GM12891 (cell line): ENCODE results near the gene ASB12.

Source experiments
- PAX5 ChIP-seq: IDR thresholded peaks from 2 replicates; pipeline ENCODE4 v1.6.1; 2011; ENCODE audit warnings: low read length, moderate library complexity, mild to moderate bottlenecking; ENCODE audit not compliant: insufficient read depth, severe bottlenecking
- POLR2A ChIP-seq: IDR thresholded peaks from 2 replicates; pipeline ENCODE4 v1.6.1; 2011; ENCODE audit warnings: low read depth, low read length, control low read depth
- POLR2AphosphoS5 ChIP-seq: IDR thresholded peaks from 2 replicates; pipeline ENCODE4 v1.6.1; 2011; ENCODE audit warnings: low read depth, low read length, control low read depth
- SPI1 ChIP-seq: IDR thresholded peaks from 2 replicates; pipeline ENCODE4 v1.6.1; 2011; ENCODE audit warnings: low read depth, low read length, control low read depth

GRCh38 chrX:64205735-64206501, 24.5 kb downstream of the ASB12 start:
- no peak for TF ChIP-seq SPI1
- 0 out of 2 replicates have a peak, but pooled peaks have one; percentile 27 for TF ChIP-seq POLR2A
- peak; percentile 61; the same call in 1 of the 2 replicates for TF ChIP-seq POLR2AphosphoS5
- TF ChIP-seq PAX5: no peak
